CD4-positive, alpha-beta memory T cell (primary cell): ENCODE results near the gene TMEM176B. TPM values are rescaled to one million over a fixed set of nuclear protein-coding genes. Genes with fewer than 3 reads are reported as not detected.

Experiments
- CTCF ChIA-PET: fragments of 350-600 bp; sonication (Branson Sonifier 250); formaldehyde crosslinking; loops from one replicate; lab custom pipeline; 2021; ENCODE audit warnings: inconsistent platforms; ENCODE audit not compliant: partially characterized antibody; lab: Charles Lee
- POLR2A ChIA-PET: fragments of 350-600 bp; sonication (Branson Sonifier 250); formaldehyde crosslinking; loops from one replicate; lab custom pipeline; 2021; ENCODE audit not compliant: partially characterized antibody; lab: Charles Lee
- DNase-seq, 5 donors: peaks; one replicate each; pipeline versions ENCODE4 v3.0.0 to v3.0.0-alpha.2; 2020 to 2022; ENCODE audit warnings: mixed read lengths in 1 of 5
- H3K27ac ChIP-seq: one replicate; pipeline ENCODE4 v1.7.0; 2013; ENCODE audit warnings: low read depth, low read length
- H3K27me3 ChIP-seq: 2 replicates; pipeline ENCODE4 v1.7.0; 2013; ENCODE audit warnings: mild to moderate bottlenecking, low read length, moderate library complexity; ENCODE audit not compliant: insufficient read depth
- H3K36me3 ChIP-seq: 2 replicates; pipeline ENCODE4 v1.7.0; 2013; ENCODE audit warnings: mild to moderate bottlenecking, low read length, moderate library complexity; ENCODE audit not compliant: insufficient read depth
- H3K4me1 ChIP-seq: 2 replicates; pipeline ENCODE4 v1.7.0; 2013; ENCODE audit warnings: mild to moderate bottlenecking, low read length, moderate library complexity; ENCODE audit not compliant: insufficient read depth
- H3K4me3 ChIP-seq, 2 donors: one replicate each; pipeline ENCODE4 v1.7.0; 2013; ENCODE audit warnings: low read length in 2 of 2, mild to moderate bottlenecking in 1 of 2
- H3K9me3 ChIP-seq, 2 donors: one replicate each; pipeline ENCODE4 v1.7.0; 2013; ENCODE audit warnings: low read length in 2 of 2, control low read depth in 1 of 2; ENCODE audit not compliant: control insufficient read depth in 1 of 2
- H3K27ac Mint-ChIP-seq, 7 donors: one replicate each; pipeline ENCODE4 v1.8.0; 2020 to 2021; ENCODE audit warnings: mixed read lengths in 7 of 7, mild to moderate bottlenecking in 6 of 7, inconsistent platforms in 3 of 7, moderate library complexity in 3 of 7
- H3K27me3 Mint-ChIP-seq, 2 donors: one replicate each; pipeline ENCODE4 v1.8.0; 2020 to 2021; ENCODE audit warnings: mixed read lengths in 2 of 2
- H3K36me3 Mint-ChIP-seq, 2 donors: one replicate each; pipeline ENCODE4 v1.8.0; 2020 to 2021; ENCODE audit warnings: mixed read lengths in 2 of 2, inconsistent platforms in 1 of 2, mild to moderate bottlenecking in 1 of 2
- H3K4me1 Mint-ChIP-seq, 4 donors: one replicate each; pipeline ENCODE4 v1.8.0; 2020 to 2021; ENCODE audit warnings: mixed read lengths in 4 of 4, mild to moderate bottlenecking in 1 of 4
- H3K4me3 Mint-ChIP-seq, 8 donors: one replicate each; pipeline ENCODE4 v1.8.0; 2020 to 2021; ENCODE audit warnings: mixed read lengths in 8 of 8, mild to moderate bottlenecking in 7 of 8, moderate library complexity in 6 of 8, inconsistent platforms in 3 of 8
- H3K9me3 Mint-ChIP-seq, 8 donors: one replicate each; pipeline ENCODE4 v1.8.0; 2020 to 2021; ENCODE audit warnings: mixed read lengths in 8 of 8, mild to moderate bottlenecking in 5 of 8, inconsistent platforms in 3 of 8, moderate library complexity in 1 of 8
- intact Hi-C: fragments of 100-400 bp; cut with micrococcal nuclease; formaldehyde crosslinking; loops from one replicate; pipeline ENCODE4 v1.15.1; 2023
- polyA plus RNA-seq, 2 donors: library from polyadenylated mRNA; unstranded; fragments of 300-500 nt; fragmentation: Illumina TruSeq; gene quantifications; one replicate each; pipeline ENCODE4 v1.2.3, GENCODE V29; 2021
- total RNA-seq, 2 experiments: library from RNA; stranded (reverse); gene quantifications; one replicate each; pipeline ENCODE4 v1.2.3, GENCODE V29; 2021

Gene TMEM176B
- total and polyA plus RNA-seq, 4 experiments from 2014 or later, result 1.6 to 2.3 TPM; not detected in 2

- peaks cover 29% of the 10 kb centered on the region for H3K4me1 ChIP-seq
- H3K9me3 ChIP-seq, result no peaks in the 10 kb centered on the region
- H3K4me3 Mint-ChIP-seq, result no peak overlapping the region
- peaks cover 0 to 2% of the 10 kb centered on the region in 2 donors for H3K27me3 Mint-ChIP-seq
- H3K9me3 Mint-ChIP-seq, result peaks cover 0 to 15% (median 6%) of the 10 kb centered on the region in 8 donors
- H3K36me3 ChIP-seq, result no peaks in the 10 kb centered on the region
- H3K4me3 ChIP-seq, result no peak overlapping the region
- ChIA-PET CTCF (interaction anchor here (0.7 to 2.3 kb wide), 8 partner anchors 16 to 1024 kb away, joined by 3 to 10 read pairs (median 4); partner anchors contain the start of gene GIMAP7), POLR2A (interaction anchor here (0.8 to 7.5 kb wide), 5 partner anchors 15 to 309 kb away, joined by 3 to 288 read pairs (median 4); partner anchors contain the start of genes GIMAP4 and GIMAP8)
- peaks cover 21 to 32% (median 28%) of the 10 kb centered on the region in 4 donors for H3K4me1 Mint-ChIP-seq
- DNase-seq, result no peak
- H3K27ac Mint-ChIP-seq, result no peak overlapping the region
- no peaks in the 10 kb centered on the region for H3K27me3 ChIP-seq
- intact Hi-C loops, result no loop called here
- H3K36me3 Mint-ChIP-seq, result peaks cover 5% of the 10 kb centered on the region in 2 donors
- no peak overlapping the region for H3K27ac ChIP-seq
Observed at GRCh38 chr7:150759479-150759878, 40.7 kb downstream of the TMEM176B start.

- H3K27me3 ChIP-seq, result no peaks in the 10 kb centered on the region
- Mint-ChIP-seq H3K4me1 (peaks cover 38 to 55% (median 46%) of the 10 kb centered on the region in 4 donors), H3K4me3 (peak overlapping the region in 7 of 8 donors; percentile 43 to 85 (median 74)), H3K27me3 (peaks cover 0 to 2% of the 10 kb centered on the region in 2 donors), H3K27ac (peak overlapping the region; percentile 92 to 99 (median 96)), H3K9me3 (peaks cover 0 to 12% (median 6%) of the 10 kb centered on the region in 8 donors), H3K36me3 (peaks cover 5 to 9% of the 10 kb centered on the region in 2 donors)
- H3K4me1 ChIP-seq, result peaks cover 55% of the 10 kb centered on the region
- ChIA-PET CTCF (interaction anchor here (0.7 to 3.9 kb wide), 17 partner anchors 11 to 401 kb away, joined by 3 to 93 read pairs (median 6); partner anchors contain the start of genes GIMAP1, GIMAP2, GIMAP4 and GIMAP5), POLR2A (interaction anchor here (0.6 to 7.5 kb wide), 16 partner anchors 12 to 887 kb away, joined by 3 to 288 read pairs (median 34); partner anchors contain the start of genes GIMAP1, GIMAP2, GIMAP4 and GIMAP6)
- peak overlapping the region; percentile 9 for H3K27ac ChIP-seq
- DNase-seq, result peak; percentile 62 to 72 (median 68)
- no peaks in the 10 kb centered on the region for H3K36me3 ChIP-seq
- intact Hi-C loops, result loop anchor here (1.0 kb wide), 2 partner anchors 336 to 401 kb away; no protein-coding TSS in a partner anchor
- H3K4me3 ChIP-seq, result peak overlapping the region in 1 of 2 donors; percentile 6
- H3K9me3 ChIP-seq, result no peaks in the 10 kb centered on the region
Observed at GRCh38 chr7:150756858-150757257, 43.3 kb downstream of the TMEM176B start.

- ChIA-PET POLR2A (interaction anchor here (0.6 to 7.5 kb wide), 58 partner anchors 12 to 398 kb away, joined by 3 to 288 read pairs (median 8); partner anchors contain the start of genes GIMAP1, GIMAP2, GIMAP4 and GIMAP5), CTCF (interaction anchor here (0.6 to 3.9 kb wide), 34 partner anchors 10 to 400 kb away, joined by 3 to 93 read pairs (median 4); partner anchors contain the start of genes GIMAP1, GIMAP2, GIMAP4 and GIMAP5)
- H3K36me3 ChIP-seq, result no peaks in the 10 kb centered on the region
- intact Hi-C loops, result loop anchor here (1.0 kb wide), 1 partner anchor 400 kb away; no protein-coding TSS in a partner anchor
- Mint-ChIP-seq H3K4me3 (peak overlapping the region; percentile 56 to 85 (median 76)), H3K9me3 (peaks cover 0 to 7% (median under 1%) of the 10 kb centered on the region in 8 donors), H3K27me3 (peaks cover 0 to 2% of the 10 kb centered on the region in 2 donors), H3K27ac (peak overlapping the region; percentile 92 to 99 (median 96)), H3K4me1 (peaks cover 40 to 58% (median 49%) of the 10 kb centered on the region in 4 donors), H3K36me3 (peaks cover 0 to 9% of the 10 kb centered on the region in 2 donors)
- H3K27me3 ChIP-seq, result no peaks in the 10 kb centered on the region
- H3K9me3 ChIP-seq, result no peaks in the 10 kb centered on the region
- peaks cover 59% of the 10 kb centered on the region for H3K4me1 ChIP-seq
- H3K27ac ChIP-seq, result peak overlapping the region; percentile 61
- peak overlapping the region in 1 of 2 donors; percentile 6 for H3K4me3 ChIP-seq
- DNase-seq, result peak in 1 of 5 donors; percentile 53
Observed at GRCh38 chr7:150756166-150756565, 44.0 kb downstream of the TMEM176B start.

- CTCF ChIA-PET, result interaction anchor here (0.6 to 3.9 kb wide), 38 partner anchors 10 to 400 kb away, joined by 3 to 93 read pairs (median 4); partner anchors contain the start of genes GIMAP1, GIMAP2, GIMAP4 and GIMAP5
- DNase-seq, result peak; percentile 72 to 93 (median 84)
- H3K4me3 ChIP-seq, result peak overlapping the region in 1 of 2 donors; percentile 29
- H3K27ac ChIP-seq, result peak overlapping the region; percentile 61
- H3K4me1 Mint-ChIP-seq, result peaks cover 42 to 63% (median 53%) of the 10 kb centered on the region in 4 donors
- H3K36me3 Mint-ChIP-seq, result peaks cover 0 to 9% of the 10 kb centered on the region in 2 donors
- intact Hi-C loops, result loop anchor here (1.0 to 2.0 kb wide), 12 partner anchors 10 to 399 kb away; partner anchors contain the start of genes GIMAP1, GIMAP2, GIMAP5 and GIMAP7
- peaks cover 65% of the 10 kb centered on the region for H3K4me1 ChIP-seq
- H3K27me3 ChIP-seq, result no peaks in the 10 kb centered on the region
- no peaks in the 10 kb centered on the region for H3K9me3 ChIP-seq
- peak overlapping the region; percentile 56 to 85 (median 76) for H3K4me3 Mint-ChIP-seq
- no peaks in the 10 kb centered on the region for H3K36me3 ChIP-seq
- H3K27me3 Mint-ChIP-seq, result peaks cover 0 to 2% of the 10 kb centered on the region in 2 donors
- POLR2A ChIA-PET, result interaction anchor here (0.6 to 7.5 kb wide), 58 partner anchors 11 to 398 kb away, joined by 3 to 288 read pairs (median 8); partner anchors contain the start of genes GIMAP1, GIMAP2, GIMAP4 and GIMAP5
- H3K27ac Mint-ChIP-seq, result peak overlapping the region; percentile 92 to 99 (median 96)
- peaks cover 0 to 6% (median 0%) of the 10 kb centered on the region in 8 donors for H3K9me3 Mint-ChIP-seq
Observed at GRCh38 chr7:150755473-150756099, 44.6 kb downstream of the TMEM176B start.

- no peak for DNase-seq
- peaks cover 47 to 69% (median 59%) of the 10 kb centered on the region in 4 donors for H3K4me1 Mint-ChIP-seq
- H3K36me3 ChIP-seq, result no peaks in the 10 kb centered on the region
- intact Hi-C loops, result loop anchor here (1.0 to 2.0 kb wide), 11 partner anchors 10 to 350 kb away; partner anchors contain the start of genes GIMAP1, GIMAP2, GIMAP5 and GIMAP7
- H3K27me3 Mint-ChIP-seq, result peaks cover 0 to 2% of the 10 kb centered on the region in 2 donors
- H3K4me1 ChIP-seq, result peaks cover 71% of the 10 kb centered on the region
- H3K4me3 Mint-ChIP-seq, result peak overlapping the region; percentile 56 to 85 (median 76)
- ChIA-PET CTCF (interaction anchor here (1.0 to 3.9 kb wide), 31 partner anchors 9 to 399 kb away, joined by 3 to 93 read pairs (median 4); partner anchors contain the start of genes GIMAP1, GIMAP2, GIMAP4 and GIMAP5), POLR2A (interaction anchor here (0.7 to 7.5 kb wide), 46 partner anchors 10 to 397 kb away, joined by 3 to 288 read pairs (median 12); partner anchors contain the start of genes GIMAP1, GIMAP2, GIMAP4 and GIMAP5)
- H3K36me3 Mint-ChIP-seq, result peaks cover 0 to 10% of the 10 kb centered on the region in 2 donors
- peak overlapping the region in 1 of 2 donors; percentile 29 for H3K4me3 ChIP-seq
- no peaks in the 10 kb centered on the region for H3K27me3 ChIP-seq
- peak overlapping the region; percentile 92 to 99 (median 96) for H3K27ac Mint-ChIP-seq
- H3K9me3 ChIP-seq, result no peaks in the 10 kb centered on the region
- H3K27ac ChIP-seq, result peak overlapping the region; percentile 61
- H3K9me3 Mint-ChIP-seq, result peaks cover 0 to 4% (median 0%) of the 10 kb centered on the region in 8 donors
Observed at GRCh38 chr7:150754951-150755350, 45.2 kb downstream of the TMEM176B start.
